Stomach (tissue), 9 donors: Measurements from ENCODE around the gene SENP7. TPM values are rescaled to one million over a fixed set of nuclear protein-coding genes. Genes with fewer than 3 reads are reported as not detected.

ENCODE experiments used
- DNase-seq, 2 donors: peaks; one replicate each; pipeline versions ENCODE4 v3.0.0 to v3.0.0-alpha.2; 2013 to 2019
- H3K27ac ChIP-seq, 5 donors: fragments of 200-600 bp in 4 of 5; sonication (generic) in 4 of 5; one replicate each; pipeline ENCODE4 v1.5.1; 2013 to 2019; ENCODE audit warnings: mild to moderate bottlenecking in 1 of 5, moderate library complexity in 1 of 5
- H3K27me3 ChIP-seq, 3 donors: fragments of 200-600 bp; sonication (generic); one replicate each; pipeline ENCODE4 v1.5.1; 2017 to 2019; ENCODE audit warnings: mixed run types in 1 of 3
- H3K36me3 ChIP-seq, 4 donors: fragments of 200-600 bp; sonication (generic); 1 replicate in 3 of 4; 2 replicates in 1 of 4; pipeline ENCODE4 v1.5.1; 2016 to 2019
- H3K4me1 ChIP-seq, 4 donors: fragments of 200-600 bp; sonication (generic); one replicate each; pipeline ENCODE4 v1.5.1; 2016 to 2019
- H3K4me3 ChIP-seq, 4 donors: fragments of 200-600 bp; sonication (generic) in 3 of 4; one replicate each; pipeline ENCODE4 v1.5.1; 2016 to 2019; ENCODE audit warnings: mild to moderate bottlenecking in 1 of 4
- H3K9me3 ChIP-seq, 4 donors: fragments of 200-600 bp; sonication (generic); one replicate each; pipeline ENCODE4 v1.5.1; 2016 to 2019
- CTCF ChIP-seq, 7 experiments: fragments of 450-650 bp in 4 of 7; fragments of 200-600 bp in 3 of 7; sonication (generic) in 3 of 7; IDR thresholded peaks; one replicate each; pipeline ENCODE4 v1.5.1; 2016 to 2019; ENCODE audit warnings: antibody characterized with exemption in 7 of 7, control low read depth in 2 of 7, mild to moderate bottlenecking in 1 of 7
- EP300 ChIP-seq: sonication (generic); formaldehyde crosslinking; IDR thresholded peaks from one replicate; pipeline ENCODE4 v1.6.1; 2017; ENCODE audit warnings: antibody characterized with exemption
- POLR2A ChIP-seq, 4 donors: fragments of 450-650 bp; IDR thresholded peaks; one replicate each; pipeline ENCODE4 v1.6.1; 2016; ENCODE audit warnings: antibody characterized with exemption in 4 of 4, control low read depth in 2 of 4, mild to moderate bottlenecking in 1 of 4, moderate library complexity in 1 of 4
- POLR2AphosphoS5 ChIP-seq, 3 donors: sonication (generic); formaldehyde crosslinking; IDR thresholded peaks; one replicate each; pipeline ENCODE4 v1.6.1; 2016; ENCODE audit warnings: antibody characterized with exemption in 3 of 3
- WGBS, 5 donors: extraction: QIAGEN DNeasy Blood & Tissue Kit in 3 of 5; methylation state at CpG; one replicate each; pipeline versions ENCODE4 v1.1.5 to v1.1.7; 2013 to 2018; 5-methylcytosine and 5-hydroxymethylcytosine counted together
- intact Hi-C: fragments of 100-400 bp; cut with DNase I; formaldehyde crosslinking; loops from one replicate; pipeline ENCODE4 v1.15.1; 2023; ENCODE audit warnings: low total_unique reads
- polyA plus RNA-seq, 3 donors: library from polyadenylated mRNA; stranded (reverse); fragments of 200-250 nt; gene quantifications; one replicate each; pipeline ENCODE4 v1.2.3, GENCODE V29; 2013
- total RNA-seq, 5 donors: library from RNA; depleted of rRNA; stranded (reverse); fragments of >200 nt; gene quantifications; one replicate each; pipeline versions ENCODE4 v1.1.0 to v1.2.3, GENCODE V29; 2014 to 2016
- donor health status: healthy with polysubstance abuse.
- donor health status: Bipolar disorder and iron deficiency.
- donor health status: healthy.

Gene SENP7
- total and polyA plus RNA-seq, 8 donors: 1.4 to 93.1 (median 14.6) TPM

- H3K4me3 ChIP-seq: no peak overlapping the region
- no peaks in the 10 kb centered on the region for H3K4me1 ChIP-seq
- no peak overlapping the region for H3K27ac ChIP-seq
- TF ChIP-seq POLR2AphosphoS5 (IDR thresholded peaks at IDR 0.05) (no peak), CTCF (IDR thresholded peaks at IDR 0.05) (no peak), POLR2A (IDR thresholded peaks at IDR 0.05) (no peak), EP300 (no peak)
- H3K36me3 ChIP-seq: peaks cover 0 to 3% (median 0%) of the 10 kb centered on the region in 4 donors
- H3K9me3 ChIP-seq: peaks cover 7 to 16% (median 13%) of the 10 kb centered on the region in 4 donors
- no peaks in the 10 kb centered on the region for H3K27me3 ChIP-seq
- intact Hi-C loops: no loop called here
- no peak for DNase-seq
These were observed 209.2 kb downstream of the SENP7 start for GRCh38 chr3:101303836-101304235.

- no peak for DNase-seq
- no peak overlapping the region for H3K4me3 ChIP-seq
- H3K27me3 ChIP-seq: no peaks in the 10 kb centered on the region
- H3K36me3 ChIP-seq: no peaks in the 10 kb centered on the region
- no peak for TF ChIP-seq EP300
- no peak for TF ChIP-seq CTCF (IDR thresholded peaks at IDR 0.05)
- no peak for TF ChIP-seq POLR2AphosphoS5 (IDR thresholded peaks at IDR 0.05)
- TF ChIP-seq POLR2A (IDR thresholded peaks at IDR 0.05): no peak
- no peak overlapping the region for H3K27ac ChIP-seq
- 48 to 61% (median 58%) methylated on average over 5 of the region's 5 CpGs for WGBS, 5 donors
- H3K4me1 ChIP-seq: no peaks in the 10 kb centered on the region
- intact Hi-C loops: no loop called here
- H3K9me3 ChIP-seq: peaks cover 4 to 10% (median 8%) of the 10 kb centered on the region in 4 donors
These were observed 209.8 kb downstream of the SENP7 start for GRCh38 chr3:101303089-101303731.

GRCh38 chr3:101300073-101300472 lies 212.9 kb downstream of the SENP7 start:
- Histone ChIP-seq H3K9me3 (peaks cover 0 to 22% (median 8%) of the 10 kb centered on the region in 4 donors), H3K27me3 (no peaks in the 10 kb centered on the region), H3K27ac (no peak overlapping the region), H3K4me1 (no peaks in the 10 kb centered on the region), H3K4me3 (no peak overlapping the region), H3K36me3 (no peaks in the 10 kb centered on the region)
- TF ChIP-seq EP300 (no peak), POLR2AphosphoS5 (IDR thresholded peaks at IDR 0.05) (no peak), POLR2A (IDR thresholded peaks at IDR 0.05) (no peak), CTCF (IDR thresholded peaks at IDR 0.05) (no peak)
- WGBS, 5 donors: 78 to 91% (median 81%) methylated on average over 4 to 8 of the region's 8 CpGs
- DNase-seq: no peak
- intact Hi-C loops: no loop called here

GRCh38 chr3:101292027-101292426 lies 221.0 kb downstream of the SENP7 start:
- H3K4me3 ChIP-seq: no peak overlapping the region
- H3K27ac ChIP-seq: no peak overlapping the region
- H3K27me3 ChIP-seq: no peaks in the 10 kb centered on the region
- H3K9me3 ChIP-seq: peaks cover 0 to 10% (median 4%) of the 10 kb centered on the region in 4 donors
- TF ChIP-seq POLR2AphosphoS5 (IDR thresholded peaks at IDR 0.05) (no peak), EP300 (no peak), CTCF (IDR thresholded peaks at IDR 0.05) (no peak), POLR2A (IDR thresholded peaks at IDR 0.05) (no peak)
- no peaks in the 10 kb centered on the region for H3K36me3 ChIP-seq
- DNase-seq: no peak
- no peaks in the 10 kb centered on the region for H3K4me1 ChIP-seq
- intact Hi-C loops: no loop called here
